Stimulated activated memory B cell treated with anti-CD40 and anti-IgM and Interleukin-4, amounts not matched to agents 10 μg/mL and 1 μg/mL and 100 μg/mL, for 72 hours (primary cell): Measurements from ENCODE around the gene C11orf24.
A peak's percentile ranks its signal among the peaks of the same experiment; 100 is the strongest.
"Not testable (repeated sequence)": the region's sequence is repeated elsewhere in the genome, so short reads cannot be mapped to it uniquely, and the experiment has no call there.

Experiments used
- ATAC-seq: fragments of 150-1000 bp; cut with Tn5 transposase; 2 replicates; pipeline ENCODE4 v1.10.0; 2021
- H3K27ac Mint-ChIP-seq: one replicate; pipeline ENCODE4 v1.8.0; 2022; ENCODE audit warnings: mild to moderate bottlenecking, mixed read lengths
- H3K27me3 Mint-ChIP-seq: one replicate; pipeline ENCODE4 v1.8.0; 2022; ENCODE audit warnings: mixed read lengths
- H3K36me3 Mint-ChIP-seq: one replicate; pipeline ENCODE4 v1.8.0; 2022; ENCODE audit warnings: mixed read lengths
- H3K4me1 Mint-ChIP-seq: one replicate; pipeline ENCODE4 v1.8.0; 2022; ENCODE audit warnings: mixed read lengths
- H3K4me3 Mint-ChIP-seq: one replicate; pipeline ENCODE4 v1.8.0; 2022; ENCODE audit warnings: mild to moderate bottlenecking, moderate library complexity, mixed read lengths
- H3K9me3 Mint-ChIP-seq: one replicate; pipeline ENCODE4 v1.8.0; 2022; ENCODE audit warnings: mixed read lengths

Gene C11orf24

GRCh38 chr11:68303982-68304780 is 32.4 kb upstream of the C11orf24 start:
- H3K36me3 Mint-ChIP-seq, result peaks cover 6% of the 10 kb centered on the region
- no peak overlapping the region for H3K4me3 Mint-ChIP-seq
- H3K4me1 Mint-ChIP-seq, result peaks cover 18% of the 10 kb centered on the region
- no peaks in the 10 kb centered on the region for H3K27me3 Mint-ChIP-seq
- peaks cover 3% of the 10 kb centered on the region for H3K9me3 Mint-ChIP-seq
- ATAC-seq, result no peak
- H3K27ac Mint-ChIP-seq, result peak overlapping the region; percentile 31

GRCh38 chr11:68303083-68303482 is 31.3 kb upstream of the C11orf24 start:
- ATAC-seq, result no peak
- H3K27me3 Mint-ChIP-seq, result no peaks in the 10 kb centered on the region
- H3K27ac Mint-ChIP-seq, result peak overlapping the region; percentile 31
- no peak overlapping the region for H3K4me3 Mint-ChIP-seq
- peaks cover 6% of the 10 kb centered on the region for H3K36me3 Mint-ChIP-seq
- peaks cover 3% of the 10 kb centered on the region for H3K9me3 Mint-ChIP-seq
- peaks cover 18% of the 10 kb centered on the region for H3K4me1 Mint-ChIP-seq

- H3K4me1 Mint-ChIP-seq, result peaks cover 21% of the 10 kb centered on the region
- ATAC-seq, result no peak
- H3K27ac Mint-ChIP-seq, result peak overlapping the region; percentile 31
- H3K36me3 Mint-ChIP-seq, result peaks cover 6% of the 10 kb centered on the region
- H3K27me3 Mint-ChIP-seq, result no peaks in the 10 kb centered on the region
- H3K9me3 Mint-ChIP-seq, result peaks cover 3% of the 10 kb centered on the region
- no peak overlapping the region for H3K4me3 Mint-ChIP-seq
These were observed 30.9 kb upstream of the C11orf24 start for GRCh38 chr11:68302670-68303069.

GRCh38 chr11:68302256-68302655 is 30.5 kb upstream of the C11orf24 start:
- Mint-ChIP-seq H3K36me3 (peaks cover 6% of the 10 kb centered on the region), H3K4me3 (no peak overlapping the region), H3K4me1 (peaks cover 24% of the 10 kb centered on the region), H3K27ac (peak overlapping the region; percentile 31), H3K27me3 (no peaks in the 10 kb centered on the region), H3K9me3 (peaks cover 3% of the 10 kb centered on the region)
- ATAC-seq, result no peak

GRCh38 chr11:68300076-68300830 is 28.5 kb upstream of the C11orf24 start:
- H3K9me3 Mint-ChIP-seq, result peaks cover 3% of the 10 kb centered on the region
- peak overlapping the region; percentile 24 for H3K27ac Mint-ChIP-seq
- peaks cover 35% of the 10 kb centered on the region for H3K4me1 Mint-ChIP-seq
- ATAC-seq, result no peak
- H3K36me3 Mint-ChIP-seq, result peaks cover 6% of the 10 kb centered on the region
- no peak overlapping the region for H3K4me3 Mint-ChIP-seq
- H3K27me3 Mint-ChIP-seq, result no peaks in the 10 kb centered on the region

- H3K36me3 Mint-ChIP-seq, H3K9me3 Mint-ChIP-seq, H3K27me3 Mint-ChIP-seq, H3K4me3 Mint-ChIP-seq, ATAC-seq: not testable (repeated sequence)
- Mint-ChIP-seq H3K4me1 (peaks cover 35% of the 10 kb centered on the region), H3K27ac (peak overlapping the region; percentile 24)
These were observed 27.7 kb upstream of the C11orf24 start for GRCh38 chr11:68299517-68299879.

GRCh38 chr11:68298659-68299516 is 27.1 kb upstream of the C11orf24 start:
- no peak for ATAC-seq
- H3K27ac Mint-ChIP-seq, result peak overlapping the region; percentile 7

GRCh38 chr11:68297812-68298658 is 26.3 kb upstream of the C11orf24 start:
- H3K4me3 Mint-ChIP-seq, result peak overlapping the region; percentile 35
- peak overlapping the region; percentile 7 for H3K27ac Mint-ChIP-seq
- H3K9me3 Mint-ChIP-seq, result no peaks in the 10 kb centered on the region
- H3K27me3 Mint-ChIP-seq, result no peaks in the 10 kb centered on the region
- H3K36me3 Mint-ChIP-seq, result no peaks in the 10 kb centered on the region
- peak; percentile 95 for ATAC-seq
- H3K4me1 Mint-ChIP-seq, result peaks cover 33% of the 10 kb centered on the region

More at GRCh38 chr11:68298659-68299516, 27.1 kb upstream of the C11orf24 start:
- Mint-ChIP-seq H3K27me3 (no peaks in the 10 kb centered on the region), H3K36me3 (peaks cover under 1% of the 10 kb centered on the region), H3K4me3 (no peak overlapping the region), H3K9me3 (no peaks in the 10 kb centered on the region), H3K4me1 (peaks cover 33% of the 10 kb centered on the region)

- peaks cover 34% of the 10 kb centered on the region for H3K4me1 Mint-ChIP-seq
- no peaks in the 10 kb centered on the region for H3K27me3 Mint-ChIP-seq
- H3K27ac Mint-ChIP-seq, result peak overlapping the region; percentile 7
- no peaks in the 10 kb centered on the region for H3K9me3 Mint-ChIP-seq
- ATAC-seq, result no peak
- H3K36me3 Mint-ChIP-seq, result no peaks in the 10 kb centered on the region
- H3K4me3 Mint-ChIP-seq, result peak overlapping the region; percentile 35
These were observed 25.7 kb upstream of the C11orf24 start for GRCh38 chr11:68297494-68297811.

- Mint-ChIP-seq H3K4me3 (no peak overlapping the region), H3K9me3 (no peaks in the 10 kb centered on the region), H3K36me3 (no peaks in the 10 kb centered on the region), H3K4me1 (peaks cover 37% of the 10 kb centered on the region), H3K27me3 (no peaks in the 10 kb centered on the region), H3K27ac (peak overlapping the region; percentile 72)
- ATAC-seq, result no peak
These were observed 25.2 kb upstream of the C11orf24 start for GRCh38 chr11:68297052-68297378.

- H3K4me1 Mint-ChIP-seq, result peaks cover 37% of the 10 kb centered on the region
- H3K9me3 Mint-ChIP-seq, result no peaks in the 10 kb centered on the region
- no peak for ATAC-seq
- no peaks in the 10 kb centered on the region for H3K36me3 Mint-ChIP-seq
- peak overlapping the region; percentile 72 for H3K27ac Mint-ChIP-seq
- no peaks in the 10 kb centered on the region for H3K27me3 Mint-ChIP-seq
- H3K4me3 Mint-ChIP-seq, result no peak overlapping the region
These were observed 24.7 kb upstream of the C11orf24 start for GRCh38 chr11:68296344-68297051.

GRCh38 chr11:68295940-68296339 is 24.2 kb upstream of the C11orf24 start:
- H3K27ac Mint-ChIP-seq, result peak overlapping the region; percentile 72
- peaks cover 37% of the 10 kb centered on the region for H3K4me1 Mint-ChIP-seq
- H3K4me3 Mint-ChIP-seq, result no peak overlapping the region
- no peaks in the 10 kb centered on the region for H3K9me3 Mint-ChIP-seq
- ATAC-seq, result no peak
- no peaks in the 10 kb centered on the region for H3K36me3 Mint-ChIP-seq
- no peaks in the 10 kb centered on the region for H3K27me3 Mint-ChIP-seq

- no peak for ATAC-seq
- Mint-ChIP-seq H3K4me1 (peaks cover 37% of the 10 kb centered on the region), H3K9me3 (no peaks in the 10 kb centered on the region), H3K27ac (no peak overlapping the region), H3K27me3 (no peaks in the 10 kb centered on the region), H3K36me3 (no peaks in the 10 kb centered on the region), H3K4me3 (no peak overlapping the region)
These were observed 23.5 kb upstream of the C11orf24 start for GRCh38 chr11:68295271-68295670.

- Mint-ChIP-seq H3K36me3 (no peaks in the 10 kb centered on the region), H3K27ac (peak overlapping the region; percentile 72), H3K4me1 (peaks cover 37% of the 10 kb centered on the region), H3K27me3 (no peaks in the 10 kb centered on the region), H3K9me3 (peaks cover 2% of the 10 kb centered on the region), H3K4me3 (peak overlapping the region; percentile 69)
- no peak for ATAC-seq
These were observed 21.9 kb upstream of the C11orf24 start for GRCh38 chr11:68293708-68294107.
